ENCODE measurements around the gene TSLP.

The TSLP gene

GRCh38 chr5:111095982-111096381 lies 24.5 kb downstream of the TSLP start:
- no peak for TF ChIP-seq CTCF (IDR thresholded peaks at IDR 0.05)
- no peak overlapping the region for H3K27ac ChIP-seq
- DNase-seq (ENCODE audit: low spot score): no peak
- H3K4me3 ChIP-seq: no peak overlapping the region

DNA sequence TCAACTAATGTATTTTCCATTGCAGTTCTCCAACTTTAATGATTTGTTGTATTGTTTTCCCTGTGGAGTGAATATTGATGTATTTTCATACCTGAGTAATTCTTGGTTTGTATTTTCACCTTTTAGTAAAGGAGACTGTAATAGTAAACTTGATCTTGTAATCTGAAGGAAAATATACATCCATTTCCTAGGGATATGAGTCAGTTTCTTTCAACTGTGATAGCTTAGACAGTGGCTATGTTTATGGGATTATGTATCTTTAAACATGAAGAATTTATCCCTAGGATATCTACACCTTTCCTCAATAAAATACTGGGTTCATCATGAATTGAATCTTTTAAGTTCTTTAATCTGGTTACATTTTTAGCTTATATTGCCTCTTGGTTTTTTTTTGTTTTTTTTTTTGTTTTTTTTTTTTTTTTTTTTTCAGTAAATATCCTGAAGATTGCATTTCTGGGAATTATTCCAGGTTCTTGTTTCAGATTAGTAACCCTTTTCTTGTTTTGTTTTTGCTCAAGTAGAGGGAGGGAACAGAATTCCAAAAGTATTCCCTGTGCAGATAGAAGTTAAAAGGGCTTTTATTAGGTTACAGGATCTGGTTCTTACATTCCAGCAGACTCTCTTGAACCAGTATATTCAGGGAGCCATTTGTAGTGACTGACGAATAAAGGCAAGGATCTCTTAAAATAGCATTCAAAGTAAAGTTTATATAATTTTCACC lies 27.7 kb downstream of the TSLP start:
- no peak for DNase-seq (ENCODE audit: low spot score)
- TF ChIP-seq CTCF (IDR thresholded peaks at IDR 0.05): no peak
- Histone ChIP-seq H3K4me3 (no peak overlapping the region), H3K27ac (no peak overlapping the region)

GRCh38 chr5:111106320-111106948 lies 34.9 kb downstream of the TSLP start:
- Histone ChIP-seq H3K4me3 (no peak overlapping the region), H3K27ac (no peak overlapping the region)
- no peak for TF ChIP-seq CTCF (IDR thresholded peaks at IDR 0.05)
- no peak for DNase-seq (ENCODE audit: low spot score)

DNA sequence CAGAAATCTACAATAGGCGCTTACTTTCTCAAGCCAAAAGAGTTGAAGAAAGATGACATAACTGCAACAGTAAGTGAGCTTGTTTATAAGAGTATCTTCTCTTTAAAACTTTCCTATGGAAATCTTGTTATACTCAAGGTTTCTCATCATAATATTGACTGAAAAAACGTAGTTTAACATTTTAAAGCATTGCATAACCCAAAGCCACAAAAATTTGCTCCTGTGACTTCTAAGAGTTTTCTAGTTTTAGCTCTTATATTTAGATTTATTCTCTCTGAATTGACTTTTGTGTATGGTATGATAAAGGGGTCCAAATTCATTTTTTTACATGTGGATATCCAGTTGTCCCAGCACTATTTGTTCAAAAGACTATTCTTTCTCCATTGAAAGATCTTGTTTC lies 35.9 kb downstream of the TSLP start:
- no peak for TF ChIP-seq CTCF (IDR thresholded peaks at IDR 0.05)
- DNase-seq (ENCODE audit: low spot score): no peak
- Histone ChIP-seq H3K4me3 (no peak overlapping the region), H3K27ac (no peak overlapping the region)

- TF ChIP-seq CTCF (IDR thresholded peaks at IDR 0.05): no peak
- no peak overlapping the region for H3K4me3 ChIP-seq
- H3K27ac ChIP-seq: no peak overlapping the region
- no peak for DNase-seq (ENCODE audit: low spot score)
These were observed 40.4 kb downstream of the TSLP start for GRCh38 chr5:111111956-111112355.

DNA sequence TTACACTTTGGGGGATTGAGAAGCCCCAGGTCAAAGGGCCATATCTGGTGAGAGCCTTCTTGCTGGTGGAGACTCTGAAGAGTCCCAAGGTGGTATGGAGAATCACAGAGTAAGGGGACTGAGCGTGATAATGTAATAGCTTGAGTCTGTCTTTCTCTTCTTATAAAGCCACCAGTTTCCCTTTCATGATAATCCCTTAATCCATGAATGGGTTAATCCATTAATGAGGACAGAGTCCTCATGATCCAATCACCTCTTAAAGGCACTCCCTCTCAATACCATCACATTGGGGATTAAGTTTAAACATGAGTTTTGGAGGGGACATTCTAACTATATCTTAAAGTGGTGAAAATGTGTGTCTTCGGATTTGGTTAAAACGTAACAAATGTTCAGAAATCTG lies 42.2 kb downstream of the TSLP start:
- TF ChIP-seq CTCF (IDR thresholded peaks at IDR 0.05): no peak
- H3K27ac ChIP-seq: no peak overlapping the region
- no peak for DNase-seq (ENCODE audit: low spot score)
- H3K4me3 ChIP-seq: no peak overlapping the region

GRCh38 chr5:111115229-111115628 lies 43.7 kb downstream of the TSLP start:
- no peak for DNase-seq (ENCODE audit: low spot score)
- Histone ChIP-seq H3K27ac (no peak overlapping the region), H3K4me3 (no peak overlapping the region)
- no peak for TF ChIP-seq CTCF (IDR thresholded peaks at IDR 0.05)
